Measurements from ENCODE around the gene PTPN22.

GRCh38 chr1:113895098-113895497 is 23.6 kb upstream of the PTPN22 start:
- TF ChIP-seq, protein P1, sequence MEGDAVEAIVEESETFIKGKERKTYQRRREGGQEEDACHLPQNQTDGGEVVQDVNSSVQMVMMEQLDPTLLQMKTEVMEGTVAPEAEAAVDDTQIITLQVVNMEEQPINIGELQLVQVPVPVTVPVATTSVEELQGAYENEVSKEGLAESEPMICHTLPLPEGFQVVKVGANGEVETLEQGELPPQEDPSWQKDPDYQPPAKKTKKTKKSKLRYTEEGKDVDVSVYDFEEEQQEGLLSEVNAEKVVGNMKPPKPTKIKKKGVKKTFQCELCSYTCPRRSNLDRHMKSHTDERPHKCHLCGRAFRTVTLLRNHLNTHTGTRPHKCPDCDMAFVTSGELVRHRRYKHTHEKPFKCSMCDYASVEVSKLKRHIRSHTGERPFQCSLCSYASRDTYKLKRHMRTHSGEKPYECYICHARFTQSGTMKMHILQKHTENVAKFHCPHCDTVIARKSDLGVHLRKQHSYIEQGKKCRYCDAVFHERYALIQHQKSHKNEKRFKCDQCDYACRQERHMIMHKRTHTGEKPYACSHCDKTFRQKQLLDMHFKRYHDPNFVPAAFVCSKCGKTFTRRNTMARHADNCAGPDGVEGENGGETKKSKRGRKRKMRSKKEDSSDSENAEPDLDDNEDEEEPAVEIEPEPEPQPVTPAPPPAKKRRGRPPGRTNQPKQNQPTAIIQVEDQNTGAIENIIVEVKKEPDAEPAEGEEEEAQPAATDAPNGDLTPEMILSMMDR (IDR thresholded peaks at IDR 0.05; ENCODE audit: borderline replicate concordance, extremely low read depth, low read length, poor library complexity, severe bottlenecking) = no peak
- TF ChIP-seq EZH2 (IDR thresholded peaks at IDR 0.05; ENCODE audit: borderline replicate concordance, low read depth, low read length, severe bottlenecking) = no peak

Measured in DND-41 (cell line).